ENCODE measurements around the gene NDUFS8. TPM values are rescaled to one million over a fixed set of nuclear protein-coding genes. Genes with fewer than 3 reads are reported as not detected.

Gene NDUFS8
- total and polyA plus RNA-seq, 2 donors (not counting 1 experiment from before 2014, with no cell fraction given): 73.9 to 84.6 TPM

GRCh38 chr11:68053981-68054812 lies 23.7 kb downstream of the NDUFS8 start:
- ChIA-PET CTCF (no interaction called here), POLR2A (interaction anchor here (0.6 kb wide), 1 partner anchor 30 kb away, joined by 3 read pairs; no protein-coding TSS in a partner anchor)
- no peaks in the 10 kb centered on the region for H3K9me3 ChIP-seq (ENCODE audit: control extremely low read depth in 1 of 3, control insufficient read depth in 2 of 3, insufficient read depth in 1 of 3, low read length in 2 of 3)
- H4K20me1 ChIP-seq (ENCODE audit: control insufficient read depth, insufficient read depth, low read length, poor library complexity, severe bottlenecking): no peaks in the 10 kb centered on the region
- H3K27me3 ChIP-seq (replicated peaks in 1 of 4; ENCODE audit: control extremely low read depth in 1 of 4, control insufficient read depth in 3 of 4, insufficient read depth in 4 of 4, low read length in 3 of 4): no peaks in the 10 kb centered on the region
- no peaks in the 10 kb centered on the region for H3K9me3 Mint-ChIP-seq (ENCODE audit: insufficient read depth)
- H2AFZ ChIP-seq (ENCODE audit: insufficient read depth, low read depth, low read length, poor library complexity, severe bottlenecking): no peak overlapping the region
- intact Hi-C loops (cut with micrococcal nuclease): no loop called here
- H3K27me3 Mint-ChIP-seq: no peaks in the 10 kb centered on the region
- H3K27ac ChIP-seq (ENCODE audit: low read length in 2 of 2): no peak overlapping the region
- no peaks in the 10 kb centered on the region for H3K4me1 Mint-ChIP-seq
- TF ChIP-seq CTCF (IDR thresholded peaks at IDR 0.05): no peak
- no peak for TF ChIP-seq EZH2 (IDR thresholded peaks at IDR 0.05; ENCODE audit: borderline replicate concordance, insufficient read depth, low read depth, low read length, poor library complexity, severe bottlenecking)
- no peak overlapping the region for H3K9ac ChIP-seq (ENCODE audit: low read length)
- H3K27ac Mint-ChIP-seq: no peak overlapping the region
- no peak for DNase-seq
- peaks cover 0 to 32% of the 10 kb centered on the region in 2 experiments for H3K36me3 ChIP-seq (replicated peaks in 1 of 2; ENCODE audit: control extremely low read depth in 1 of 2, control insufficient read depth in 1 of 2, extremely low read depth in 1 of 2, insufficient read depth in 2 of 2, low read length in 1 of 2)
- H3K4me3 Mint-ChIP-seq: no peak overlapping the region
- no peak for ATAC-seq (ENCODE audit: low read depth)
- WGBS (ENCODE audit: insufficient coverage): 91% methylated on average over 9 of the region's 11 CpGs
- H3K4me1 ChIP-seq (ENCODE audit: control insufficient read depth in 2 of 2, insufficient read depth in 2 of 2, low read length in 2 of 2): no peaks in the 10 kb centered on the region
- no peaks in the 10 kb centered on the region for H3K79me2 ChIP-seq (ENCODE audit: control insufficient read depth, insufficient read depth, low read length)
- no peak overlapping the region for H3K4me2 ChIP-seq (replicated peaks; ENCODE audit: low read depth, low read length, poor library complexity, severe bottlenecking)
- H3K4me3 ChIP-seq (ENCODE audit: control extremely low read depth in 1 of 5, extremely low read depth in 1 of 5, insufficient read depth in 1 of 5, low read depth in 2 of 5, low read length in 4 of 5): no peak overlapping the region

All from B cell (primary cell).